ENCODE measurements around the gene EPB41L5. TPM values are rescaled to one million over a fixed set of nuclear protein-coding genes. Genes with fewer than 3 reads are reported as not detected.
"Not testable (repeated sequence)": the region's sequence is repeated elsewhere in the genome, so short reads cannot be mapped to it uniquely, and the experiment has no call there.

Gene EPB41L5
- total RNA-seq, 1 experiment from 2014 or later = 34.9 TPM

- CTCF ChIA-PET = no interaction called here
- Mint-ChIP-seq H3K36me3 (peaks cover 16% of the 10 kb centered on the region), H3K9me3 (peaks cover 14% of the 10 kb centered on the region), H3K27me3 (ENCODE audit: low read depth) (no peaks in the 10 kb centered on the region), H3K27ac (no peak overlapping the region), H3K4me3 (no peak overlapping the region), H3K4me1 (no peaks in the 10 kb centered on the region)
- ATAC-seq (no peak), DNase-seq (ENCODE audit: low spot score) (no peak)
- TF ChIP-seq, protein P1, sequence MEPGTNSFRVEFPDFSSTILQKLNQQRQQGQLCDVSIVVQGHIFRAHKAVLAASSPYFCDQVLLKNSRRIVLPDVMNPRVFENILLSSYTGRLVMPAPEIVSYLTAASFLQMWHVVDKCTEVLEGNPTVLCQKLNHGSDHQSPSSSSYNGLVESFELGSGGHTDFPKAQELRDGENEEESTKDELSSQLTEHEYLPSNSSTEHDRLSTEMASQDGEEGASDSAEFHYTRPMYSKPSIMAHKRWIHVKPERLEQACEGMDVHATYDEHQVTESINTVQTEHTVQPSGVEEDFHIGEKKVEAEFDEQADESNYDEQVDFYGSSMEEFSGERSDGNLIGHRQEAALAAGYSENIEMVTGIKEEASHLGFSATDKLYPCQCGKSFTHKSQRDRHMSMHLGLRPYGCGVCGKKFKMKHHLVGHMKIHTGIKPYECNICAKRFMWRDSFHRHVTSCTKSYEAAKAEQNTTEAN (CRISPR knock-in tag; IDR thresholded peaks at IDR 0.05) = no peak
- TF ChIP-seq NFATC4 (CRISPR knock-in tag; IDR thresholded peaks at IDR 0.05) (no peak), RORB (CRISPR knock-in tag; IDR thresholded peaks at IDR 0.05) (no peak), ZNF121 (CRISPR knock-in tag; IDR thresholded peaks at IDR 0.05) (no peak), ZNF138 (CRISPR knock-in tag; conservative IDR thresholded peaks at IDR 0.05) (no peak), ZBTB21 (CRISPR knock-in tag; IDR thresholded peaks at IDR 0.05; ENCODE audit: borderline replicate concordance) (no peak), TEAD1 (CRISPR knock-in tag; IDR thresholded peaks at IDR 0.05) (no peak), GTF2I (CRISPR knock-in tag; conservative IDR thresholded peaks at IDR 0.05) (no peak), ZNF281 (CRISPR knock-in tag; IDR thresholded peaks at IDR 0.05) (no peak), NR2C2 (CRISPR knock-in tag; IDR thresholded peaks at IDR 0.05) (no peak), MXD4 (CRISPR knock-in tag; IDR thresholded peaks at IDR 0.05; ENCODE audit: borderline replicate concordance) (no peak), ARID4B (CRISPR knock-in tag; IDR thresholded peaks at IDR 0.05; ENCODE audit: borderline replicate concordance) (no peak), NR1H2 (CRISPR knock-in tag; IDR thresholded peaks at IDR 0.05) (no peak)
- TF ChIP-seq, protein P2, sequence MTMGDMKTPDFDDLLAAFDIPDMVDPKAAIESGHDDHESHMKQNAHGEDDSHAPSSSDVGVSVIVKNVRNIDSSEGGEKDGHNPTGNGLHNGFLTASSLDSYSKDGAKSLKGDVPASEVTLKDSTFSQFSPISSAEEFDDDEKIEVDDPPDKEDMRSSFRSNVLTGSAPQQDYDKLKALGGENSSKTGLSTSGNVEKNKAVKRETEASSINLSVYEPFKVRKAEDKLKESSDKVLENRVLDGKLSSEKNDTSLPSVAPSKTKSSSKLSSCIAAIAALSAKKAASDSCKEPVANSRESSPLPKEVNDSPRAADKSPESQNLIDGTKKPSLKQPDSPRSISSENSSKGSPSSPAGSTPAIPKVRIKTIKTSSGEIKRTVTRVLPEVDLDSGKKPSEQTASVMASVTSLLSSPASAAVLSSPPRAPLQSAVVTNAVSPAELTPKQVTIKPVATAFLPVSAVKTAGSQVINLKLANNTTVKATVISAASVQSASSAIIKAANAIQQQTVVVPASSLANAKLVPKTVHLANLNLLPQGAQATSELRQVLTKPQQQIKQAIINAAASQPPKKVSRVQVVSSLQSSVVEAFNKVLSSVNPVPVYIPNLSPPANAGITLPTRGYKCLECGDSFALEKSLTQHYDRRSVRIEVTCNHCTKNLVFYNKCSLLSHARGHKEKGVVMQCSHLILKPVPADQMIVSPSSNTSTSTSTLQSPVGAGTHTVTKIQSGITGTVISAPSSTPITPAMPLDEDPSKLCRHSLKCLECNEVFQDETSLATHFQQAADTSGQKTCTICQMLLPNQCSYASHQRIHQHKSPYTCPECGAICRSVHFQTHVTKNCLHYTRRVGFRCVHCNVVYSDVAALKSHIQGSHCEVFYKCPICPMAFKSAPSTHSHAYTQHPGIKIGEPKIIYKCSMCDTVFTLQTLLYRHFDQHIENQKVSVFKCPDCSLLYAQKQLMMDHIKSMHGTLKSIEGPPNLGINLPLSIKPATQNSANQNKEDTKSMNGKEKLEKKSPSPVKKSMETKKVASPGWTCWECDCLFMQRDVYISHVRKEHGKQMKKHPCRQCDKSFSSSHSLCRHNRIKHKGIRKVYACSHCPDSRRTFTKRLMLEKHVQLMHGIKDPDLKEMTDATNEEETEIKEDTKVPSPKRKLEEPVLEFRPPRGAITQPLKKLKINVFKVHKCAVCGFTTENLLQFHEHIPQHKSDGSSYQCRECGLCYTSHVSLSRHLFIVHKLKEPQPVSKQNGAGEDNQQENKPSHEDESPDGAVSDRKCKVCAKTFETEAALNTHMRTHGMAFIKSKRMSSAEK (CRISPR knock-in tag; IDR thresholded peaks at IDR 0.05; ENCODE audit: borderline replicate concordance) = no peak
- POLR2A ChIA-PET = no interaction called here
Measured at GRCh38 chr2:120118471-120118870, 105.6 kb downstream of the EPB41L5 start.

- H3K27me3 Mint-ChIP-seq (ENCODE audit: low read depth); POLR2A ChIA-PET; H3K4me3 Mint-ChIP-seq; H3K4me1 Mint-ChIP-seq; DNase-seq (ENCODE audit: low spot score); ATAC-seq; H3K27ac Mint-ChIP-seq; CTCF ChIA-PET: not testable (repeated sequence)
- H3K36me3 Mint-ChIP-seq = peaks cover 16% of the 10 kb centered on the region
- peaks cover 14% of the 10 kb centered on the region for H3K9me3 Mint-ChIP-seq
Measured at GRCh38 chr2:120121337-120121736, 108.5 kb downstream of the EPB41L5 start.
